Tibial nerve (tissue), 4 donors: ENCODE measurements around the gene PTPRM.

Source experiments
- EP300 ChIP-seq, 2 donors: sonication (generic); formaldehyde crosslinking; IDR thresholded peaks; one replicate each; pipeline ENCODE4 v1.6.1; 2017; ENCODE audit warnings: antibody characterized with exemption in 2 of 2, mild to moderate bottlenecking in 1 of 2
- POLR2A ChIP-seq, 2 donors: fragments of 450-650 bp; IDR thresholded peaks; one replicate each; pipeline ENCODE4 v1.6.1; 2017; ENCODE audit warnings: antibody characterized with exemption in 2 of 2, mild to moderate bottlenecking in 2 of 2, moderate library complexity in 2 of 2
- TF ChIP-seq, protein P1 (sequence below), 5 experiments: fragments of 200-600 bp in 3 of 5; fragments of 450-650 bp in 2 of 5; sonication (generic) in 3 of 5; IDR thresholded peaks; one replicate each; pipeline ENCODE4 v1.5.1; 2016 to 2019; ENCODE audit warnings: antibody characterized with exemption in 5 of 5, mild to moderate bottlenecking in 3 of 5, moderate library complexity in 2 of 5

DNA sequence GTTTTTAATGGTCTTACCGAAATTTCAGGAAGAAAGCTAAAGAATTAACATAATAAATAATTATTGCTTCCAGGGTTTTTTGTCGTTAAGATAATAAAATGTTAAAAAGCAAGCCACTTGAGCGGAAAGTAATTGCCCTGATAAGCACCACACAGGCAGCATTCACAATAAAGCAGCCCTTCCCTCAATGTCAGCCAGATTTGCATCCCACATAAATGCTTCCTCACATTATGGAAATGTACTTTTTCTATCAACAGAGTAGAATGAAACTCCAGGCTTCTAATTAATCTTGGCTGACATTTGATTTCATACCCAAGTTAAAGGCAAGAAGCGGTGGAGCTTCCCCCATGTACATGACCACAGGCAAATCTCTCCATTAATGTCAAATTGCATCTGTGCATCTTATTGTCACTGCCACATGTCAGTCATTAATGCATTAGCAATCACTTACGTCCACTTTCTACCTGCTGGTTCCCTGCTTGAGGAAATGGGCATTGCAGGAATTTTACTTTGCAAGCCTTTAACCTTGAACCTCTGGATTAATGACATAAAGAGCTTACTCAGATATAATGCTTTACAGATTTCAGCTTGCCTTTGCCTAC is 26.2 kb downstream of the PTPRM start:
- TF ChIP-seq, protein P1, sequence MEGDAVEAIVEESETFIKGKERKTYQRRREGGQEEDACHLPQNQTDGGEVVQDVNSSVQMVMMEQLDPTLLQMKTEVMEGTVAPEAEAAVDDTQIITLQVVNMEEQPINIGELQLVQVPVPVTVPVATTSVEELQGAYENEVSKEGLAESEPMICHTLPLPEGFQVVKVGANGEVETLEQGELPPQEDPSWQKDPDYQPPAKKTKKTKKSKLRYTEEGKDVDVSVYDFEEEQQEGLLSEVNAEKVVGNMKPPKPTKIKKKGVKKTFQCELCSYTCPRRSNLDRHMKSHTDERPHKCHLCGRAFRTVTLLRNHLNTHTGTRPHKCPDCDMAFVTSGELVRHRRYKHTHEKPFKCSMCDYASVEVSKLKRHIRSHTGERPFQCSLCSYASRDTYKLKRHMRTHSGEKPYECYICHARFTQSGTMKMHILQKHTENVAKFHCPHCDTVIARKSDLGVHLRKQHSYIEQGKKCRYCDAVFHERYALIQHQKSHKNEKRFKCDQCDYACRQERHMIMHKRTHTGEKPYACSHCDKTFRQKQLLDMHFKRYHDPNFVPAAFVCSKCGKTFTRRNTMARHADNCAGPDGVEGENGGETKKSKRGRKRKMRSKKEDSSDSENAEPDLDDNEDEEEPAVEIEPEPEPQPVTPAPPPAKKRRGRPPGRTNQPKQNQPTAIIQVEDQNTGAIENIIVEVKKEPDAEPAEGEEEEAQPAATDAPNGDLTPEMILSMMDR (IDR thresholded peaks at IDR 0.05), result no peak
- TF ChIP-seq POLR2A (IDR thresholded peaks at IDR 0.05) (no peak), EP300 (IDR thresholded peaks at IDR 0.05) (no peak)
